Tibial nerve (tissue), 4 donors: ENCODE measurements around the gene FLVCR2. TPM values are rescaled to one million over a fixed set of nuclear protein-coding genes. Genes with fewer than 3 reads are reported as not detected.
A peak's percentile ranks its signal among the peaks of the same experiment; 100 is the strongest.

Source experiments
- DNase-seq, 2 donors: peaks; one replicate each; pipeline ENCODE4 v3.0.0-alpha.2; 2019; ENCODE audit warnings: low spot score in 2 of 2
- H3K27ac ChIP-seq, 4 donors: fragments of 200-600 bp; sonication (generic) in 3 of 4; one replicate each; pipeline ENCODE4 v1.5.1; 2017 to 2019; ENCODE audit warnings: mild to moderate bottlenecking in 1 of 4
- H3K27me3 ChIP-seq, 2 donors: fragments of 200-600 bp; sonication (generic) in 1 of 2; one replicate each; pipeline versions ENCODE4 v1.5.1 to v1.6.0; 2017 to 2019
- H3K36me3 ChIP-seq, 3 donors: fragments of 200-600 bp; sonication (generic); one replicate each; pipeline ENCODE4 v1.5.1; 2018 to 2019
- H3K4me1 ChIP-seq, 4 donors: fragments of 200-600 bp; sonication (generic) in 3 of 4; one replicate each; pipeline ENCODE4 v1.5.1; 2017 to 2019
- H3K4me3 ChIP-seq, 4 donors: fragments of 200-600 bp; sonication (generic) in 3 of 4; one replicate each; pipeline ENCODE4 v1.5.1; 2017 to 2019; ENCODE audit warnings: mild to moderate bottlenecking in 1 of 4, moderate library complexity in 1 of 4
- H3K9me3 ChIP-seq, 4 donors: fragments of 200-600 bp; sonication (generic) in 3 of 4; one replicate each; pipeline ENCODE4 v1.5.1; 2017 to 2019
- CTCF ChIP-seq, 5 experiments: fragments of 200-600 bp in 3 of 5; fragments of 450-650 bp in 2 of 5; sonication (generic) in 3 of 5; IDR thresholded peaks; one replicate each; pipeline ENCODE4 v1.5.1; 2016 to 2019; ENCODE audit warnings: antibody characterized with exemption in 5 of 5, mild to moderate bottlenecking in 3 of 5, moderate library complexity in 2 of 5
- EP300 ChIP-seq, 2 donors: sonication (generic); formaldehyde crosslinking; IDR thresholded peaks; one replicate each; pipeline ENCODE4 v1.6.1; 2017; ENCODE audit warnings: antibody characterized with exemption in 2 of 2, mild to moderate bottlenecking in 1 of 2
- POLR2A ChIP-seq, 2 donors: fragments of 450-650 bp; IDR thresholded peaks; one replicate each; pipeline ENCODE4 v1.6.1; 2017; ENCODE audit warnings: antibody characterized with exemption in 2 of 2, mild to moderate bottlenecking in 2 of 2, moderate library complexity in 2 of 2
- WGBS, 2 donors: methylation state at CpG; one replicate each; pipeline ENCODE4 v1.1.5; 2018; 5-methylcytosine and 5-hydroxymethylcytosine counted together
- total RNA-seq, 4 donors: library from RNA; depleted of rRNA; stranded (reverse); fragments of >200 nt; gene quantifications; one replicate each; pipeline ENCODE4 v1.1.0, GENCODE V29; 2016

Gene FLVCR2
- total RNA-seq, 4 donors from 2014 or later: 65.9 to 86.1 (median 74.4) TPM

- H3K4me1 ChIP-seq: peaks cover 0 to 54% (median 7%) of the 10 kb centered on the region in 4 donors
- peak overlapping the region in 1 of 4 donors; percentile 73 for H3K27ac ChIP-seq
- H3K9me3 ChIP-seq: no peaks in the 10 kb centered on the region
- H3K27me3 ChIP-seq: no peaks in the 10 kb centered on the region
- H3K4me3 ChIP-seq: no peak overlapping the region
- no peaks in the 10 kb centered on the region for H3K36me3 ChIP-seq
- 75 to 76% methylated on average over 3 of the region's 3 CpGs for WGBS, 2 donors
- DNase-seq: no peak
- TF ChIP-seq POLR2A (IDR thresholded peaks at IDR 0.05) (no peak), CTCF (IDR thresholded peaks at IDR 0.05) (no peak), EP300 (IDR thresholded peaks at IDR 0.05) (no peak)
These were observed 24.1 kb downstream of the FLVCR2 start for GRCh38 chr14:75602503-75602902.

- Histone ChIP-seq H3K4me3 (peak overlapping the region in 1 of 4 donors; percentile 36), H3K4me1 (peaks cover 0 to 79% (median 20%) of the 10 kb centered on the region in 4 donors), H3K36me3 (no peaks in the 10 kb centered on the region), H3K9me3 (peaks cover 0 to 5% (median 0%) of the 10 kb centered on the region in 4 donors), H3K27ac (peak overlapping the region in 2 of 4 donors; percentile 62 to 73), H3K27me3 (no peaks in the 10 kb centered on the region)
- DNase-seq: peak; percentile 57 to 58
- 50 to 58% methylated on average over 11 of the region's 11 CpGs for whole genome bisulfite sequencing, 2 donors
- TF ChIP-seq POLR2A (IDR thresholded peaks at IDR 0.05) (no peak), EP300 (IDR thresholded peaks at IDR 0.05) (no peak), CTCF (IDR thresholded peaks at IDR 0.05) (no peak)
These were observed 26.8 kb downstream of the FLVCR2 start for GRCh38 chr14:75604979-75605851.

GRCh38 chr14:75605916-75606315 lies 27.5 kb downstream of the FLVCR2 start:
- peaks cover 0 to 5% (median 0%) of the 10 kb centered on the region in 4 donors for H3K9me3 ChIP-seq
- TF ChIP-seq EP300 (IDR thresholded peaks at IDR 0.05): no peak
- TF ChIP-seq POLR2A (IDR thresholded peaks at IDR 0.05): no peak
- TF ChIP-seq CTCF (IDR thresholded peaks at IDR 0.05): no peak
- H3K4me1 ChIP-seq: peaks cover 0 to 86% (median 27%) of the 10 kb centered on the region in 4 donors
- DNase-seq: no peak
- H3K27me3 ChIP-seq: no peaks in the 10 kb centered on the region
- H3K36me3 ChIP-seq: no peaks in the 10 kb centered on the region
- H3K27ac ChIP-seq: peak overlapping the region in 2 of 4 donors; percentile 62 to 73
- H3K4me3 ChIP-seq: peak overlapping the region in 1 of 4 donors; percentile 36
- 68 to 69% methylated on average over 10 of the region's 10 CpGs for WGBS, 2 donors

- H3K4me3 ChIP-seq: no peak overlapping the region
- 93 to 100% methylated on average over 1 of the region's 1 CpG for WGBS, 2 donors
- DNase-seq: no peak
- peaks cover 0 to 96% (median 35%) of the 10 kb centered on the region in 4 donors for H3K4me1 ChIP-seq
- TF ChIP-seq POLR2A (IDR thresholded peaks at IDR 0.05): no peak
- TF ChIP-seq EP300 (IDR thresholded peaks at IDR 0.05): no peak
- TF ChIP-seq CTCF (IDR thresholded peaks at IDR 0.05): no peak
- H3K9me3 ChIP-seq: peaks cover 0 to 5% (median 0%) of the 10 kb centered on the region in 4 donors
- H3K36me3 ChIP-seq: no peaks in the 10 kb centered on the region
- peak overlapping the region in 1 of 4 donors; percentile 86 for H3K27ac ChIP-seq
- H3K27me3 ChIP-seq: no peaks in the 10 kb centered on the region
These were observed 28.6 kb downstream of the FLVCR2 start for GRCh38 chr14:75607044-75607443.
